CD14-positive monocyte (primary cell): ENCODE measurements around the gene C16orf74. TPM values are rescaled to one million over a fixed set of nuclear protein-coding genes. Genes with fewer than 3 reads are reported as not detected.

ENCODE experiments used
- DNase-seq, 3 donors: peaks; one replicate each; pipeline ENCODE4 v3.0.0-alpha.2; 2011 to 2022
- H2AFZ ChIP-seq: 2 replicates; pipeline ENCODE4 v1.6.0; 2012; ENCODE audit warnings: mild to moderate bottlenecking, low read depth, low read length, inconsistent platforms; ENCODE audit not compliant: insufficient read depth, poor library complexity, severe bottlenecking
- H3K27ac ChIP-seq, 2 donors: 1 replicate in 1 of 2; 2 replicates in 1 of 2; pipeline ENCODE4 v1.5.1; 2012 to 2013; ENCODE audit warnings: low read length in 2 of 2, control low read depth in 1 of 2, inconsistent platforms in 1 of 2, low read depth in 1 of 2, mild to moderate bottlenecking in 1 of 2
- H3K27me3 ChIP-seq, 2 donors: one replicate each; pipeline versions ENCODE4 v1.6.0 to v1.6.1; 2011 to 2013; ENCODE audit warnings: low read length in 2 of 2; ENCODE audit not compliant: control insufficient read depth in 2 of 2, insufficient read depth in 2 of 2
- H3K36me3 ChIP-seq, 2 donors: replicated peaks in 1 of 2; 1 replicate in 1 of 2; 2 replicates in 1 of 2; pipeline versions ENCODE4 v1.5.1 to v1.6.1; 2012 to 2013; ENCODE audit warnings: low read length in 2 of 2, control low read depth in 1 of 2, inconsistent platforms in 1 of 2, mild to moderate bottlenecking in 1 of 2; ENCODE audit not compliant: insufficient read depth in 2 of 2, control insufficient read depth in 1 of 2
- H3K4me1 ChIP-seq, 2 donors: 1 replicate in 1 of 2; 2 replicates in 1 of 2; pipeline versions ENCODE4 v1.5.1 to v1.6.1; 2012 to 2013; ENCODE audit warnings: low read length in 2 of 2, control low read depth in 1 of 2, inconsistent platforms in 1 of 2, mild to moderate bottlenecking in 1 of 2, moderate library complexity in 1 of 2; ENCODE audit not compliant: insufficient read depth in 2 of 2, control insufficient read depth in 1 of 2
- H3K4me2 ChIP-seq: replicated peaks from 2 replicates; pipeline ENCODE3; 2012; ENCODE audit warnings: low read length, moderate library complexity, mild to moderate bottlenecking; ENCODE audit not compliant: poor library complexity, severe bottlenecking; ENCODE audit errors: extremely low read depth
- H3K4me3 ChIP-seq, 3 experiments: fragments of 200-600 bp in 1 of 3; sonication (generic) in 1 of 3; replicated peaks in 1 of 3; 1 replicate in 2 of 3; 2 replicates in 1 of 3; pipeline ENCODE4 v1.5.1; 2011 to 2013; ENCODE audit warnings: low read length in 3 of 3, mild to moderate bottlenecking in 3 of 3, control low read depth in 2 of 3, low read depth in 2 of 3, inconsistent platforms in 1 of 3, moderate library complexity in 1 of 3
- H3K79me2 ChIP-seq: 2 replicates; pipeline ENCODE4 v1.6.0; 2012; ENCODE audit warnings: mild to moderate bottlenecking, control low read depth, inconsistent platforms, low read length, moderate library complexity; ENCODE audit not compliant: insufficient read depth
- H3K9ac ChIP-seq: 2 replicates; pipeline ENCODE4 v1.6.0; 2017; ENCODE audit warnings: low read length, mild to moderate bottlenecking; ENCODE audit not compliant: insufficient read depth, poor library complexity, severe bottlenecking
- H3K9me3 ChIP-seq, 2 donors: replicated peaks in 1 of 2; 1 replicate in 1 of 2; 2 replicates in 1 of 2; pipeline versions ENCODE4 v1.5.1 to v1.6.1; 2012 to 2013; ENCODE audit warnings: low read length in 2 of 2, control low read depth in 1 of 2; ENCODE audit not compliant: control insufficient read depth in 1 of 2, insufficient read depth in 1 of 2
- H4K20me1 ChIP-seq: 2 replicates; pipeline ENCODE4 v1.6.0; 2012; ENCODE audit warnings: mild to moderate bottlenecking, low read length, control low read depth, moderate library complexity; ENCODE audit not compliant: insufficient read depth
- H3K27ac Mint-ChIP-seq, 7 donors: one replicate each; pipeline ENCODE4 v1.8.0; 2020; ENCODE audit warnings: mild to moderate bottlenecking in 7 of 7, mixed read lengths in 7 of 7, moderate library complexity in 6 of 7, inconsistent platforms in 2 of 7
- H3K27me3 Mint-ChIP-seq, 3 donors: one replicate each; pipeline ENCODE4 v1.8.0; 2021 to 2022; ENCODE audit warnings: low read depth in 3 of 3, mild to moderate bottlenecking in 3 of 3, mixed read lengths in 3 of 3, moderate library complexity in 3 of 3, inconsistent platforms in 1 of 3
- H3K36me3 Mint-ChIP-seq, 2 donors: one replicate each; pipeline ENCODE4 v1.8.0; 2020; ENCODE audit warnings: mixed read lengths in 2 of 2, inconsistent platforms in 1 of 2, mild to moderate bottlenecking in 1 of 2
- H3K4me1 Mint-ChIP-seq: one replicate; pipeline ENCODE4 v1.8.0; 2020; ENCODE audit warnings: mild to moderate bottlenecking, mixed read lengths
- H3K4me3 Mint-ChIP-seq, 2 donors: one replicate each; pipeline ENCODE4 v1.8.0; 2020; ENCODE audit warnings: mild to moderate bottlenecking in 2 of 2, mixed read lengths in 2 of 2, moderate library complexity in 1 of 2
- H3K9me3 Mint-ChIP-seq, 7 donors: one replicate each; pipeline ENCODE4 v1.8.0; 2020 to 2022; ENCODE audit warnings: mixed read lengths in 7 of 7, mild to moderate bottlenecking in 6 of 7, moderate library complexity in 6 of 7, inconsistent platforms in 2 of 7
- WGBS: methylation state at CpG from one replicate; pipeline ENCODE4 v1.1.5; 2013; ENCODE audit warnings: missing lambda C conversion rate; ENCODE audit not compliant: insufficient coverage; 5-methylcytosine and 5-hydroxymethylcytosine counted together
- intact Hi-C, 2 donors: fragments of 100-400 bp; cut with micrococcal nuclease; formaldehyde crosslinking; loops; one replicate each; pipeline versions ENCODE4 v1.15.0 to v1.15.1; 2023
- polyA plus RNA-seq, 3 donors: library from polyadenylated mRNA; depleted of rRNA in 1 of 3; unstranded in 2 of 3; stranded (reverse) in 1 of 3; fragments of 300-500 nt in 2 of 3; fragments of >200 nt in 1 of 3; fragmentation: Illumina TruSeq in 2 of 3; gene quantifications; 1 replicate in 2 of 3; 2 replicates in 1 of 3; pipeline ENCODE4 v1.2.3, GENCODE V29; 2012 to 2021
- TF ChIP-seq, protein P1 (sequence below): fragments of 200-600 bp; IDR thresholded peaks from one replicate; pipeline ENCODE4 v1.8.0; 2022; ENCODE audit warnings: antibody characterized with exemption, mild to moderate bottlenecking

Gene C16orf74
- polyA plus RNA-seq, 3 donors, result 11.3 to 26.6 (median 24.1) TPM

DNA sequence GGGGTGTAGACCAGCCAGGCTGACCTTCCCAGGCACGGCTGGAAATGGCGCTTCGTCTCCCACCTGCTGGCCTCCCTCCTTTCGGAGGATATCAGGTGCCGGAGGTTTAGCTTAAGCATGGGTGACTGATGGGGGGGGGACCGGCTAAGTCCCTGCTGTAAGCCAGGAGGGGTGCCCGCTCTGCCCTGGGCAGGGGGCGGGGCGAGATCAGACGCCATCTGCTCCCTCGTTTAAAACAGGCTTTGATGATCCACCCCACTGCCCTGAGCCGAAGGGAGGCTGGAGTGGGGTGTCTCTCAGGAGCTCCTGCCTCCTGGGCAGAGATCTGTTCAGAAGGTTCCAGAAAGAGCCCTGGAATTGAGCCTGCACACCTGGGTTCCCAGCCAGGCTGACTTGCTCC is 26.0 kb downstream of the C16orf74 start:
- no peaks in the 10 kb centered on the region for H4K20me1 ChIP-seq
- Mint-ChIP-seq H3K4me3 (no peak overlapping the region), H3K27me3 (peaks cover 0 to 4% (median 2%) of the 10 kb centered on the region in 3 donors), H3K36me3 (peaks cover 25 to 37% of the 10 kb centered on the region in 2 donors), H3K27ac (peak overlapping the region in 1 of 7 donors; percentile 41), H3K4me1 (peaks cover 16% of the 10 kb centered on the region), H3K9me3 (no peaks in the 10 kb centered on the region)
- 96% methylated on average over 12 of the region's 12 CpGs for WGBS
- H3K36me3 ChIP-seq, result peaks cover 14 to 19% of the 10 kb centered on the region in 2 donors
- TF ChIP-seq, protein P1, sequence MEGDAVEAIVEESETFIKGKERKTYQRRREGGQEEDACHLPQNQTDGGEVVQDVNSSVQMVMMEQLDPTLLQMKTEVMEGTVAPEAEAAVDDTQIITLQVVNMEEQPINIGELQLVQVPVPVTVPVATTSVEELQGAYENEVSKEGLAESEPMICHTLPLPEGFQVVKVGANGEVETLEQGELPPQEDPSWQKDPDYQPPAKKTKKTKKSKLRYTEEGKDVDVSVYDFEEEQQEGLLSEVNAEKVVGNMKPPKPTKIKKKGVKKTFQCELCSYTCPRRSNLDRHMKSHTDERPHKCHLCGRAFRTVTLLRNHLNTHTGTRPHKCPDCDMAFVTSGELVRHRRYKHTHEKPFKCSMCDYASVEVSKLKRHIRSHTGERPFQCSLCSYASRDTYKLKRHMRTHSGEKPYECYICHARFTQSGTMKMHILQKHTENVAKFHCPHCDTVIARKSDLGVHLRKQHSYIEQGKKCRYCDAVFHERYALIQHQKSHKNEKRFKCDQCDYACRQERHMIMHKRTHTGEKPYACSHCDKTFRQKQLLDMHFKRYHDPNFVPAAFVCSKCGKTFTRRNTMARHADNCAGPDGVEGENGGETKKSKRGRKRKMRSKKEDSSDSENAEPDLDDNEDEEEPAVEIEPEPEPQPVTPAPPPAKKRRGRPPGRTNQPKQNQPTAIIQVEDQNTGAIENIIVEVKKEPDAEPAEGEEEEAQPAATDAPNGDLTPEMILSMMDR, result no peak
- H3K27ac ChIP-seq, result no peak overlapping the region
- no peaks in the 10 kb centered on the region for H3K27me3 ChIP-seq
- no peak overlapping the region for H3K4me3 ChIP-seq
- intact Hi-C loops, result no loop called here
- H2AFZ ChIP-seq, result no peak overlapping the region
- no peaks in the 10 kb centered on the region for H3K9me3 ChIP-seq
- H3K79me2 ChIP-seq, result peaks cover 34% of the 10 kb centered on the region
- H3K4me2 ChIP-seq, result no peak overlapping the region
- peaks cover 13 to 16% of the 10 kb centered on the region in 2 donors for H3K4me1 ChIP-seq
- DNase-seq, result no peak
- no peak overlapping the region for H3K9ac ChIP-seq

- no peak overlapping the region for H3K4me3 ChIP-seq
- WGBS, result 94% methylated on average over 14 of the region's 20 CpGs
- H3K79me2 ChIP-seq, result peaks cover 27% of the 10 kb centered on the region
- H3K9me3 Mint-ChIP-seq, result peaks cover 0 to 2% (median 0%) of the 10 kb centered on the region in 7 donors
- peaks cover 9% of the 10 kb centered on the region for H3K4me1 Mint-ChIP-seq
- no peaks in the 10 kb centered on the region for H3K9me3 ChIP-seq
- intact Hi-C loops, result no loop called here
- peaks cover 14 to 19% of the 10 kb centered on the region in 2 donors for H3K36me3 ChIP-seq
- no peak overlapping the region for H3K9ac ChIP-seq
- H2AFZ ChIP-seq, result no peak overlapping the region
- no peak overlapping the region for H3K27ac ChIP-seq
- H4K20me1 ChIP-seq, result no peaks in the 10 kb centered on the region
- no peak overlapping the region for H3K4me3 Mint-ChIP-seq
- peak overlapping the region in 1 of 7 donors; percentile 5 for H3K27ac Mint-ChIP-seq
- peaks cover 0 to 4% (median 2%) of the 10 kb centered on the region in 3 donors for H3K27me3 Mint-ChIP-seq
- H3K36me3 Mint-ChIP-seq, result peaks cover 28 to 37% of the 10 kb centered on the region in 2 donors
- no peak for DNase-seq
- H3K4me2 ChIP-seq, result no peak overlapping the region
- H3K4me1 ChIP-seq, result peaks cover 7 to 10% of the 10 kb centered on the region in 2 donors
- TF ChIP-seq, protein P1, result no peak
- H3K27me3 ChIP-seq, result no peaks in the 10 kb centered on the region
These were observed 26.6 kb downstream of the C16orf74 start for GRCh38 chr16:85724126-85724879.
